GM12891 (cell line): ENCODE results near the gene ZNF580.

Experiments used
- PAX5 ChIP-seq: IDR thresholded peaks from 2 replicates; pipeline ENCODE4 v1.6.1; 2011; ENCODE audit warnings: low read length, moderate library complexity, mild to moderate bottlenecking; ENCODE audit not compliant: insufficient read depth, severe bottlenecking
- POLR2A ChIP-seq: IDR thresholded peaks from 2 replicates; pipeline ENCODE4 v1.6.1; 2011; ENCODE audit warnings: low read depth, low read length, control low read depth
- POLR2AphosphoS5 ChIP-seq: IDR thresholded peaks from 2 replicates; pipeline ENCODE4 v1.6.1; 2011; ENCODE audit warnings: low read depth, low read length, control low read depth
- POU2F2 ChIP-seq: IDR thresholded peaks from 2 replicates; pipeline ENCODE4 v1.6.1; 2011; ENCODE audit warnings: low read depth, mild to moderate bottlenecking, control low read depth, low read length, moderate library complexity
- SPI1 ChIP-seq: IDR thresholded peaks from 2 replicates; pipeline ENCODE4 v1.6.1; 2011; ENCODE audit warnings: low read depth, low read length, control low read depth
- TAF1 ChIP-seq: IDR thresholded peaks from 2 replicates; pipeline ENCODE4 v1.6.1; 2011; ENCODE audit warnings: low read depth, low read length, control low read depth

DNA sequence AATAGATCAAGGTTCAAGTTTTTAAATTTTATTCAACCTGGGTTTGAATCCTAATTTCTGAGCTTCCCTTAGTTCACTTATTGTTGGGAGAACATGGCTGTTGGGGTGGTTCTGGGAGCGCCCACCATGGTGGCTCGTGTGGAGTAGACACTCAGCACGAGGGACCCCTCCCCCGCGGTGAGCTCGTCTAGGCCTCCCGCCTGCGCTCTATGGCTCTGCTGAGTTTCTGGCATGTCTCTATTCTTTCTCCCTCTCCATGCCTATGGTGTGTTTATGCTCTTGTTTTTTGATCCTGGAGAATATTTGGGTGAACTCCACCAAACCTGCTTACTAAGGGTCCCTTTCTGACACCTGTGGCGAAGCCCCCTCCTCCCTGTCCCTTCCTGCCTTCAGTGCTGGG lies 32.7 kb downstream of the ZNF580 start:
- TF ChIP-seq POLR2A (no peak), SPI1 (no peak), POLR2AphosphoS5 (no peak), TAF1 (no peak), POU2F2 (no peak), PAX5 (no peak)
